Measurements from ENCODE around the gene USP7.
"Not testable (repeated sequence)": the region's sequence is repeated elsewhere in the genome, so short reads cannot be mapped to it uniquely, and the experiment has no call there.

USP7 gene

DNA sequence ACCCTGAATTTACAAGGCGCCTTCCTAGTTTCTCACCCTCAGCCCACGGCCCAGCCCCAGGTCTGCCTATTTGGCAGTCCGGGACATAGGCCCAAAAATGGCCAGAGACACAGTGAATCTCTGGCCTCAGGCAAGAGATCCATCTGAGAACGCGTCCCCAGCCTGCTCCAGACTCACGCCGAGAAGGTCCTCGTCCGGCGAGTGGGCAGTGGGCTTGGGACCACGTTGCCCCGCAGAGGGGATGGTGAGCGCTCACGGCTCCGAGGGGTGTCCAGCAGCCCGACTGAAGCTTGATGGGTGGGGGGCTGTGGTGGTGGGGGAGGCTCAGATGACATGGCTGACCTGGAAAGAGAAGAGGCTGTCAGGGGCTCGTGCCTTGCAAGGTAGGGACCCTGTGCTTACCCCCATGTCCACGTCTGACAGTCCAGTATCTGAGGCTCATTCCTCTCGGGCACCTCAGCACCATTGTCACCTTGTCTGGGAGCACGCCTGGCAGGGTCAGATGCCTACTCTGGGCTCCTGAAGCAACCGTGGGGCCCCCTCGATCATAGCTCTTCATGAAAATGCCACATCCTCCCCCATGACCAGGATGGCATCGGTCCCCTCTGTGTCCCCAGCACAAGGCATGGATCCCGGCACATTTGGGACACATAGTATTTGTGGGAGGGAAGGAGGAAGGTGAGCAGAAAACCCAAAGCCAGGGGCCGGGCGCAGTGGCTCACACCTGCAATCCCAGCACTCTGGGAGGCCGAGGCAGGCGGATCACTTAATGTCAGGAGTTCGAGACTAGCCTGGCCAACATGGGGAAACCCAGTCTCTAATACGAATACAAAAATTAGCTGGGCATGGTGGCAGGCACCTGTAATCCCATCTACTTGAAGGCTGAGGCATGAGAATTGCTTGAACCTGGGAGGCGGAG is 104.5 kb downstream of the USP7 start:
- DNase-seq: no peak

DNA sequence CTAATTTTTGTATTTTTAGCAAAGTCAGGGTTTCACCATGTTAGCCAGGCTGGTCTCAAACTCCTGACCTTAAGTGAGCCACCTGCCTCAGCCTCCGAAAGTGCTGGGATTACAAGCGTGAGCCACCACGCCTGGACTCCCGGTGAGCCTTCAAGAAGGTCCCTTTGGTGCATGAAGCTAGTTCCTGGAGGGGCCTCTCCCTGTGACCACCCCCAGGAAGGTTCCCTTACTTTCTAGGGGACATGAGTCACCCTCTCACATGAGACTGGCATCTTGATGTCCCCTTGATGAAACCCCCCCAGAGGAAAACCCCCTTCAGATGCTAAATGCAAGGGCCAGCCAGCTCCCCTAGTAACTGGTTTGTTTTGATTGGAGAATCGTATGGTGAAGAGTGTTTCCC is 107.7 kb downstream of the USP7 start:
- no peak for DNase-seq

DNA sequence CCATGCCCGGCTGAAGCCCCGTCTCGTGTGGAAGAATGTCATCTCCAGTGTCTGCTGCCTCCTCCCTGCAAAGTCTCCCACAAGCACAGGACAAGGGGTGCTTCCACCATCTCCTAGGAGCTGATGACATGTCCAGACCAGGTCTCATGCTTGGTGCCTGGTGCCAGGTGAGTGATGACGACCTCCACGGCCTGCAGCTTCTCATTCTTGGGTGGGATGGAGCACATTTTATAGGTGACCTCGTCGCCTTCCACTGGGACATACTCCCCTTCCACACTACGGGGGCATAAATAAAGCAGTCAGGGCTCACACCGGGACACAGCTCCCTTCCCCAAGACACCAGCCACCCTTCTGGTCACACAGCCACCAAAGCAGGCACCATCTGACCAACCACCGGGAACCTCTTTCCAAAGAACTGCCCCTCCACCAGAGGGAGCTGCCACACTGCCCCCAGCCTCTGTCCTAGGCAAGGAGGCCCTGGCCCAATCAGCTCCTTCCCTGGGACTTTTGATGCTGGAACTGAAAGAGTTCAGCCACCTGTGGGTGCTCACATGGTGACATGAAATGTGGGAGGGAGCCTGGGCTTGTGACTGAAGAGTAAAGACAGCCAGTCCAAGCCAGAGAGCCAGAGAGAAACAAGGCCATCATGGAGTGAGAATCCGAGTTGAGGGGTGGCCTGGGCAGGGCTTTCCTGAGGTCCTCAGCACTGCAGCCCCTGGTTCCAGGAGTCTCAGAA is 108.5 kb downstream of the USP7 start:
- DNase-seq: peak; percentile 39

DNA sequence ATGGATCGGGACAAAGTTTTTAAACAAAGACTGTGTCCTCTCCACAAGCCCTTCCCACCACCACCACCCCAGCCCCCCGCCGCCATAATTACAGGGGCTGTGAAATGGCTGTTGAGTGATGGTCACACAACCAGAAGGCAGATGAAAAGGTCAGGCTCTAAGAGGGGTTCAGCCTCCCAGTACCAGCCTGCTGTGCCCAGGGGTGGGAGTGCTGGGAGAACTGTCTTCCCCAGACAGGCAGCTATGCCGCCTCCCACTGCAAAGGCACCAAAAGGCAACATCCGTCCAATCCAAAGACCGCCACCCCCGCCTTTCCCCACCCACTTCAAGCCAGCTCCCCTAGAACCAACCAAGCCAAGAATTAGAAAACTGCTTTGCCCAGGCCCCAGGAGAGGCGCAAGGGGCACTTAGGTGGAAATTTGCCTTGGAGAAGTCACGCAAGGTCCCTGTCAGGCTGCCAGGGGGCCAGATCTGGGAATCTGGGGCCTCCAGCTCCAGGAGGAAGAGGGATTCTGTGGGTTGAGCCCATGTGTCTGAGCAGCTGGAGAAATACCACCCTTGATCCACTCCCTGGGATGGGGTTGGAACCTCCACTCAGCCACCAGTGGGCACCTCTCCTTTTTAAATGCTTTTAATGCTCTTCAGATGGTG is 109.3 kb downstream of the USP7 start:
- DNase-seq: no peak

DNA sequence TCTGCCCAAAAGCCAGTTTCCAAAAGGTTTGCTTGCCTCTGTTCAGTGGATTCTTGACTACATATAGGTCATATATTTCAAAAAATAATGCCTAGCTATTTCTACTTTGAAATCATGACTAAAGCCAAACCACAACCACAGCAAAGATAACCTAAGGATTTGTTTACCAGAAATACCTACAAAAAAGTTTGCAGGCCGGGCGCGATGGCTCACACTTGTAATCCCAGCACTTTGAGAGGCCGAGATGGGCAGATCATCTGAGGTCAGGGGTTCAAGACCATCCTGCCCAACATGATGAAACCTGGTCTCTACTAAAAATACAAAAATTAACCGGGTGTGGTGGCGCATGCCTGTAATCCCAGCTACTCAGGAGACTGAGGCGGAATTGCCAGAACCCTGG is 110.1 kb downstream of the USP7 start:
- DNase-seq: no peak

DNA sequence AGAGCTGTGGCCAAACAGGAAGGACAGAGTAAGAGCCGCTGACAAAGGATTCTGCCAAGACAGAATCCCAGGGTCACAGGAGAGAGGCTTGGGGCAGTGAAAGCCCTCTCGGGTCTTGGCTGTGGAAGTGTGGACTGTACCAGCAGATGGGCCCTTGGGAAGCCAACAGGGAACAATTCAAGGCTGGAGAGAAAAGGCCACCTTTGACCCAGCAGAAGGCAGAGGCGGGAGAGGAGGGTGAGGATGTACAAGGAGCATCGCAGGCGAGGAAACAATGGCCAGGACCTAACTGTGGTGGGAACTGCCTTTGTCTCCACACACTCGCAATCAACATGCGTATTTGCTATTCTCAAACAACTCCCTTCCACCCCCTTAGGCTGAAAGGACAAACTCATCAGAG is 110.6 kb downstream of the USP7 start:
- no peak for DNase-seq

DNA sequence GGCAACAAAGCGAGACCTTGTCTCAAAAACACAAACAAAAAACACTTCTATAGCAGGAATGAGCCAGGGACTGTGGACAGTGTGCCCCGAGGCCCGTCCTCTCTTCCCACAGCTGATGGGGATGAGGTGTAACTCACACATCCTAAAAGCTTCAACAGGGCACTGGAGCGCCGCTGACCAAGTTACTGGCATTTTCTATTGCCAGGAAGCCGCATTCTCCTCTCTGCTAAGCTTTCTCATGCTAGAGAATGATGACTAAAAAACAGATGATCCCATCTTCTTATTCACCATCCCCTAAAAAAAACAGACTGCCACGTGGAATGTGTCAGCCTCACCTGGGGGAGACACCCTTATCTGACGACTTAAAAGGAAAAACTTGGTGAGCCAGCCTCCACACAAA is 111.2 kb downstream of the USP7 start:
- DNase-seq: no peak

DNA sequence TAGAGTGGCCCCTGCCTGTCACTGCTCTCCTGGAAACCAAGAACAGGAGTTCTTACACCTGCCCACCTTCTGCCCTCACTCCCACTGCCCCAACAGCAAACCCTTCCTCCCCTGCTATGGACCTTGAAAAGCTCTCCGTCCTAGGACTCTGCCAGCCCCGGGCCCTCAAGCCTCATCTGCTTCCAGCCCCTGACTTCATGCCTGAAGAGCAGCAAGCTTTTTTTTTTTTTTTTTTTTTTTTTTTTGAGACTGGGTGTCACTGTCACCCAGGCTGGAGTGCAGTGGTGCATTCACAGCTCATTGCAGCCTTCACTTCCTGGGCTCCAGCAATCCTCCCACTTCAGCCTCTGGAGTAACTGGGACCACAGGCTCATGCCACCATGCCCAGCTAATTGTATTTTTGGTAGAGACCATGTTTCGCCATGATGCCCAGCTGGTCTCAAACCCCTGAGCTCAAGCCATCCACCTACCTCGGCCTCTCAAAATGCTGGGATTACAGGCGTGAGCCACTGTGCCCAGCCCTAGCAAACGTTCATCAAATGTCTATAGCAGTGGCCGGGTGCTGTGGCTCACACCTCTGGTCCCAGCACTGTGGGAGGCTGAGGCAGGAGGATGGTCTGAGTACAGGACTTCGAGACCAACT is 111.8 kb downstream of the USP7 start:
- no peak for DNase-seq

DNA sequence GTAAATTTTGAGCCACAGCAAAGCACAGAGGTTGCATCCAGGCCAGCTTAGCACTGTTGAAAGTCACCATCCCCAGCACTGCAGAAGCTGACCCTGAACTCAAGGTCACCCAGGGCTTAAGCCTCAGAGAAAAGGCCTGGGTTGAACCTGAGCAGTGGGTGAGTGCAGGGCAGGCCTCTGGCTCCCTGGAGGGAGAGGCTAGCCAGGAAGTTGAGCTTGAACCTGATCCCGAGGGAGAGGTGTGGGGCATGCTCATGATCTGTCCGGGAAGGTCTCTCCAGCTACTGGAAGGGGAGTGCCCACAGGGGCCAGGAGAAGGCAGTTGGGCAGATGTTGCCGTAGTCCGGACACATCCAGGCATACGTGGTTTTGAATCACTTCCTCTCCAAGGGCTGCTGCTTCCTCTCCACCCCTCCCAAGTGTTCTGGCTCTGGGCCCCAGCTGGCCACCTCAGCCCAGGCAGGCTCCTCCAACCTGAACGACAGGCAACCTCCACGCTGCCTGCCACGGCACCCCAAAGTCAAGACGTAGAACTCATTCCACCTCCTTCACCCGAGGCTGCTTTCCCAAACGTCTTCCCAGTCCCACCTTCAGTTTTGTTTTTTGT is 113.3 kb downstream of the USP7 start:
- no peak for DNase-seq

DNA sequence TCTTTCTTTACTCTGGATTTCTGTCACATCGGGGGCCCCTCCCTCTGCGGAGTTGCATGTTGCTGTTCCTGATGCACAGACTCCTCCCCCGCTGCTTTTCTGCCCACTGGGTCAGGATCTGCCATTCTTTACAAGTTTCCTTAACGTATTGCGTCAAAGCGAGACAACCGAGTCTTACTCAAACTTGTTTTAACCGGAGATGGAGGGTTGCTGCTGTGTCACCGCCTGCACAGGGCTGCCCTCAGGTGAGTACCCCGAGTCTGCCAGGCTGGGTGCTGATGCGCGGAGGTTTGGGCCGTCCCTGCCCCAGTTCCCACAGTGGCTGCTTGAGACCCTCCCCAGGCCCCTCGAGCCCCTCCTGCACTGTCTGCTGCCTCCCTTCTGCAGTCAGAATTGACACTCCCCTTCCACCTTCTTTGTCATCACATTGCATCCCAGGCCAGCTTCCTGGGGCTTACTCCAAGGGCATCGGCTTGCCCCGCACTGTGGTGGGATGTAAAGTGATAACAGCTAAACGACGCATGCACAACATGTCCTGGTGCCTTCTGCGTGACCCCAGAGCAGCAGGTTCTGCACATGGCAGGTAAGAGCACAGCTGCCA is 114.2 kb downstream of the USP7 start:
- no peak for DNase-seq

DNA sequence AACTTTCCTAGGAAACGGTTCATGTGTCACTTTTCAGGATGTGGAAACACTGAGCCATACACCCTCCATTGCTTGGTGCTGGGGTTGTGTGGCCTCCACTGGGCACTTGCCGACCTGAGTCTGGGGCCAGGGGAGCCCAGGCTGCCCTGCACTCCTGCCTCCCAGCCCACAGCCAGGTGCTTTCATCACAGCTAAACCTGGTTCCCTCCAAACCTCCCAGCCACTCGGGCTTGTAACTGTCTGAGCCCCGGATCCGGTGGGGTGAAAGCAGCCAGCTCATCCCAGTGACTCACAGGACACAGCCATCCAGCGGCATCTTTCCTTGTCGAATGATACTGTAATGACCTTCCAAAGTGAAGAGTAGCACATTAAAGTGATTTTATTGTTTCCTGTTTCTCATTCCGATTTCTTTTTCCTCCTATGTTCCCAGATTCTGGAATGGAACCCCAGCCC is 114.7 kb downstream of the USP7 start:
- DNase-seq: no peak

DNA sequence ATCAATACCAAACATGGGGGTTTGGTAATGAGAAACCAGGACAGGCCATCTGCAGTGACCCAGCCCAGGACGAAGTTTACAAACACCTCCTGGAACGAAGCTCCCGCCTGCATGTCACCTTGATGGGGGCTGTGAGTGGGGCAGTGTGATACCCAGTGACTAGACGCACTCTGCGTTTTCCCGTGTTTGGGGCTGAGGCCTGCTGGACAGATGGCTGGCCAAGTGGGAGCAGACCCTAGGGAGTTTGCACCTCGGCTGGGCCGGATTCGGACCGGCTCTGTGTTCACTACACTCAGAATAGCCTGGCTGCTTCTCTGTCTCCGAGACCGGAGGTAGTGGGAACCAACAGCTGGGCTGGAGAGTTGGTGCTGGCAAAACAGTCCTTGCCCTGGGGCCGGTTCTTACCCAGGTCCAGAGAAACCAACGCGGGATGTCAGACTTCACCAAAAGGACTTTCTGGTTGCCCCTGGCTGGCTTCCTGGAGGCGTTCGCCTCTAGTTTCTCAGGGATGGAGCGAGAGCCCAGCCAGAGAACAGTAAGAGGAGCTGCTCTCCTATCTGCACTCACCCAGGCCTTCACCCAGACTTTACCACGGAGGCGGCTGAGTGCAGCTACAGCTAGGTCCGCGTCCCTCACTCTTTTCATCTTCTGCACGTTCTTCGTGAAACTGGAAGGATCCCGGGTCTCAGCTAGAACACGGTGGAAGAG is 115.3 kb downstream of the USP7 start:
- DNase-seq: no peak

DNA sequence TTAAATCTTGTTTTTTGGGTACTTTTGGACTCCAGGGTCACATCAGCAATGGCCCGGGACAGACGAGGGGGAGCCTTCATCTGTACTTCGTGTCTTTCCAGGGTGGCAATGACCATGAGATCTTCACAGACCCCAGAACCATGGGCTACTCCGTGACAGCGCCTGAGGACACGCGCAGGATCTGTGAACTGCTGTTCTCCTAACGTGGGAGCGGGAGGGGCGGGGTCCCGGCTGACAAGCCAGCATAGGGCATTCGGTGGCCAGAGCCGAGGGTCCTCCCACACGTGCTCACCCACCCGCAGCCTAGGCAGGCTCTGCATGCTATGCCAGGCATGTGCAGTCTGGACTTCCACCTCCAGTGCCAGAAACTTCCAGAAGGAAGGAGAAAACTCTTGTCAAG is 116.1 kb downstream of the USP7 start:
- DNase-seq: no peak

DNA sequence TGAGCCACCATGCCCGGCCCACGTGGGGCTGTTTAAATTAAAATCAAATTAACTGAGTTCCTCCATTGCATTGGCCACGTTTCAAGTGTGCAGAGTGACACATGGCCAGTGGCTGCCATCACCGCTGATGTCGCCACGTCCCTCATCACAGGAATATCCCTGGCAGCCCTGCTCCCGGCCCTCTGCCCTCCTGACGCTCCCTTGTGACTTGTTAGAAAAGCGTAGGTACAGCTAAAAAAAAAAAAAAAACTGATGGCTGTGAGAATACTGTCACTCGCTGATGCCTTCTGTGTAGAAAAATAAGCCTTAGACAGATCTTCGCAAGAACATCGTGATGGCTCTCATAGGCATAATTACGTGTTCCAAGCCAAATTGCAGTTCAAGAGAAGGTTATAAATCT is 116.6 kb downstream of the USP7 start:
- DNase-seq: no peak

DNA sequence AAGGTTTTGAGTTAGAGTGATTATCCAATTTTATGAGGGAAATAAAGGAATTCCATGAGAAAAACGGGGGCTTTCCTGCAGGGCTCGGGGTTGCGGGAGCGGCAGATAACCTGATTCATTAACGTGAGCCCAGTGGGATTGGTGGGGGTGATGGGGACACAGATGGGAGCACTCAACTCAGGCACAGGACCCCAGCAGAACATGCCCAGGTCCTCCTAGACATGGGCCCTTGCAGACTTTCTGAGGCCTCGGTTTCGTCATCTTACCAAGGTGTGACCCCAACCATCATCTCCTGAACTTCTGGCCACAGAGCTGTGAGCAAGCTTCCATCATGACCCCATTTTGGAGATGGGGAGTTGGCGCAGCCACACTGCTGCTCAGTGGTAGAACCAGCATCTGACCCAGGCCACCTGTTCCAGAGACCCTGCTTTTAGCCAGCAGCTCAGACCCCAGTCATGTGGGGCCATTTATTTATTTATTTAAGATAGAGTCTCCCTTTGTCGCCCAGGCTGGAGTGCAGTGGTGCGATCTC is 117.2 kb downstream of the USP7 start:
- no peak for DNase-seq

DNA sequence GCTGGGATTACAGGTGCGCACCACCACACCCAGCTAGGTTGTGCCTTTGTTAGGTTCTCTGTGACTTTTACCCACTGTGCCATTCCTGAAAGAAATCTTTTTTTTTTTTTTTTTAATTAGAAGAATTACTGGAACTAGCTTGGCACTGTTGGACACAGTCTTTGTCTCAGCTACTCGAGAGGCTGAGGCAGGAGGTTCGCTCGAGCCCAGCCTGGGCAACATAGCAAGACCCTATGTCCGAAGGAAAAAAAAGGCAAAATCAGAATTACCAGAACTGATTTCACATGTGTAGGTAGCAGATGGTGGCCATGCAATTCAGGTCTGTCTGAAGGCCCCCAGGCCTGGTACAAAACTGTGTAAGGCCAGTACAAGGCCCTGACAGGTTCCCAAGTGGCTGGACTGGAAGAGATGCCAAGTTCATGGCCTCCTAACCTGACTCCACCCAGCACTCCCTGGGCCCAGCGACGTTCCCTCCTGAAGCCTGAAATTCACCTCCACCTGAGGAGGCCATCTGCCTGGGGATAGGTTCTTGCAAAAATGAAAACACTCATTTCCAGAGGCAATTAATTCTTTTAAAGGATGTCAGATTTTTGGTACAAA is 117.9 kb downstream of the USP7 start:
- no peak for DNase-seq

DNA sequence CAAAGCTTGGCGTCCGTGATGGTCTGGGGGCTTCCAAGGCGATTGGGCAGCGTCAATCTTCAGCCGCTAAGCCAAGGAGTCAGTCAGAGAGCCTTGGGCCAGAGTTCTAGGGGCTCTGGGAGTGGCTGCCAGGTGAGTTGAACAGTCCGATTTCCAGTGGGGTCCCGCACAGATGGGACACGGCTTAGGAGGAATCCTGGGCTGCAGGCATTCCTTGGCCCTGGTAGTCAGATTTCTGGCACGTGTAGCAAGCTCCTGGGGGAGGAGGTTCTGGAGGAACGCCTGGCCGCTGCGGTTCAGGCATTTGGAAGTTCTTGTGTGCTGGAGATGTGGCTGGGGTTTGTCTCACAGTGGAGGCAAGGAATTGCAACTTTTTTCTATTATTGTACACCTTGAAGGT is 120.4 kb downstream of the USP7 start:
- DNase-seq: not testable (repeated sequence)

Measured in OCI-M1 (cell line).